ENCODE measurements around the gene RNLS. TPM values are rescaled to one million over a fixed set of nuclear protein-coding genes. Genes with fewer than 3 reads are reported as not detected.

RNLS gene
- polyA plus RNA-seq, 1 experiment, result 6.1 TPM

- TF ChIP-seq CTCF (IDR thresholded peaks at IDR 0.05; ENCODE audit: low read depth, low read length), result no peak
- Histone ChIP-seq H3K27me3 (ENCODE audit: control insufficient read depth, insufficient read depth, low read length) (no peaks in the 10 kb centered on the region), H3K9me3 (ENCODE audit: control insufficient read depth, insufficient read depth, low read length) (no peaks in the 10 kb centered on the region; the same call in 1 of the 2 replicates), H3K4me3 (ENCODE audit: low read depth, low read length) (no peak overlapping the region), H3K27ac (ENCODE audit: low read depth, low read length) (no peak overlapping the region)
- CTCF ChIA-PET, result interaction anchor here (1.0 to 1.2 kb wide), 3 partner anchors 35 to 70 kb away, joined by 3 read pairs; partner anchors contain the start of gene RNLS
- no peak for DNase-seq (ENCODE audit: low read depth, low spot score)
- POLR2A ChIA-PET, result interaction anchor here (1.2 kb wide), 1 partner anchor 35 kb away, joined by 3 read pairs; the partner anchor contains the start of gene RNLS
Observed at GRCh38 chr10:88617772-88618300, 34.7 kb upstream of the RNLS start.

GRCh38 chr10:88616250-88616977 lies 33.3 kb upstream of the RNLS start:
- TF ChIP-seq CTCF (IDR thresholded peaks at IDR 0.05; ENCODE audit: low read depth, low read length), result no peak
- no peak for DNase-seq (ENCODE audit: low read depth, low spot score)
- Histone ChIP-seq H3K9me3 (ENCODE audit: control insufficient read depth, insufficient read depth, low read length) (no peaks in the 10 kb centered on the region; the same call in 1 of the 2 replicates), H3K27me3 (ENCODE audit: control insufficient read depth, insufficient read depth, low read length) (no peaks in the 10 kb centered on the region), H3K4me3 (ENCODE audit: low read depth, low read length) (no peak overlapping the region), H3K27ac (ENCODE audit: low read depth, low read length) (no peak overlapping the region)
- ChIA-PET CTCF (interaction anchor here (1.1 to 1.2 kb wide), 3 partner anchors 33 to 316 kb away, joined by 3 read pairs; partner anchors contain the start of gene RNLS), POLR2A (no interaction called here)

DNA sequence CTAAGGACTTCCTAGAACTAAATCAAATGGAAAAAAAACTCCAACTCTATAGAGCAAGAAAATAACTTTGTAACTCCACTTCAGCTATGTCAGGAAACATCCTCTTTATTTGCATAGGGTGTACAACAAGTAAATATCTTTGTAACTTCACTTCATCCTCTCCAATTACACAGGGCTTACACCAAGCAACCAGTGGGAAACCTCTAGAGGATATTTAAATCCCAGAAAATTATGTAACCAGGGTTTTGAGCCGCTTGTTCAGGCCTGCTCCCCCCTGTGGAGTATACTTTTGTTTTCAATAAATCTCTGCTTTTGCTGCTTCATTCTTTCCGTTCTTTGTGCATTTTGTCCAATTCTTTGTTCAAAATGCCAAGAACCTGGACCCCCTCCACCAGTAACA lies 25.7 kb upstream of the RNLS start:
- no peaks in the 10 kb centered on the region for H3K9me3 ChIP-seq (ENCODE audit: control insufficient read depth, insufficient read depth, low read length)
- POLR2A ChIA-PET, result no interaction called here
- H3K4me3 ChIP-seq (ENCODE audit: low read depth, low read length), result no peak overlapping the region

GRCh38 chr10:88608052-88608732 lies 25.1 kb upstream of the RNLS start:
- no peak for TF ChIP-seq CTCF (IDR thresholded peaks at IDR 0.05; ENCODE audit: low read depth, low read length)
- Histone ChIP-seq H3K4me3 (ENCODE audit: low read depth, low read length) (no peak overlapping the region), H3K9me3 (ENCODE audit: control insufficient read depth, insufficient read depth, low read length) (no peaks in the 10 kb centered on the region), H3K27me3 (ENCODE audit: control insufficient read depth, insufficient read depth, low read length) (no peaks in the 10 kb centered on the region), H3K27ac (ENCODE audit: low read depth, low read length) (no peak overlapping the region)
- ChIA-PET POLR2A (no interaction called here), CTCF (no interaction called here)
- no peak for DNase-seq (ENCODE audit: low read depth, low spot score)

More for the DNA sequence above, 25.7 kb upstream of the RNLS start:
- Histone ChIP-seq H3K27ac (ENCODE audit: low read depth, low read length) (no peak overlapping the region), H3K27me3 (ENCODE audit: control insufficient read depth, insufficient read depth, low read length) (no peaks in the 10 kb centered on the region)
- CTCF ChIA-PET, result no interaction called here
- TF ChIP-seq CTCF (IDR thresholded peaks at IDR 0.05; ENCODE audit: low read depth, low read length), result no peak
- DNase-seq (ENCODE audit: low read depth, low spot score), result no peak

GRCh38 chr10:88598055-88598454 lies 14.9 kb upstream of the RNLS start:
- no peak for TF ChIP-seq CTCF (IDR thresholded peaks at IDR 0.05; ENCODE audit: low read depth, low read length)
- CTCF ChIA-PET, result interaction anchor here (2.8 kb wide), 1 partner anchor 15 kb away, joined by 10 read pairs; the partner anchor contains the start of gene RNLS

More at GRCh38 chr10:88598055-88598454, 14.9 kb upstream of the RNLS start:
- POLR2A ChIA-PET, result no interaction called here
- H3K27me3 ChIP-seq (ENCODE audit: control insufficient read depth, insufficient read depth, low read length), result no peaks in the 10 kb centered on the region
- H3K27ac ChIP-seq (ENCODE audit: low read depth, low read length), result no peak overlapping the region
- DNase-seq (ENCODE audit: low read depth, low spot score), result no peak
- no peaks in the 10 kb centered on the region for H3K9me3 ChIP-seq (ENCODE audit: control insufficient read depth, insufficient read depth, low read length)
- no peak overlapping the region for H3K4me3 ChIP-seq (ENCODE audit: low read depth, low read length)
